ENCODE measurements around the gene ZGPAT. TPM values are rescaled to one million over a fixed set of nuclear protein-coding genes. Genes with fewer than 3 reads are reported as not detected.
A peak's percentile ranks its signal among the peaks of the same experiment; 100 is the strongest.

The ZGPAT gene
- total and polyA plus RNA-seq, 9 of the 15 experiments (the other 6 are each of a cell fraction or from before 2014, with no cell fraction given): 0.14 to 26.6 (median 7.4) TPM

- Histone ChIP-seq H3K36me3 (ENCODE audit: control insufficient read depth, insufficient read depth, low read length) (peaks cover 88% of the 10 kb centered on the region; the same call in 2 of the 3 replicates), H3K79me2 (ENCODE audit: control insufficient read depth, insufficient read depth, low read length) (peaks cover 2% of the 10 kb centered on the region; the same call in 2 of the 3 replicates), H3K9me1 (ENCODE audit: control insufficient read depth, insufficient read depth, low read length) (peaks cover 3% of the 10 kb centered on the region), H4K20me1 (replicated peaks; ENCODE audit: control insufficient read depth, insufficient read depth, low read length) (no peaks in the 10 kb centered on the region), H2AFZ (ENCODE audit: low read depth, low read length) (no peak overlapping the region), H3K9ac (ENCODE audit: insufficient read depth in 1 of 2, low read depth in 2 of 2, low read length in 2 of 2) (no peak overlapping the region; a peak in 1 of 4 replicates), H3K27me3 (ENCODE audit: control insufficient read depth in 2 of 2, insufficient read depth in 2 of 2, low read length in 2 of 2) (no peaks in the 10 kb centered on the region), H3K4me1 (replicated peaks in 1 of 2; ENCODE audit: control insufficient read depth in 2 of 2, insufficient read depth in 2 of 2, low read length in 2 of 2) (peaks cover 0 to 24% of the 10 kb centered on the region in 2 experiments; a peak in 1 of 5 replicates), H3K27ac (ENCODE audit: extremely low read depth, low read depth, low read length) (no peak overlapping the region), H3K9me3 (replicated peaks; ENCODE audit: control insufficient read depth, insufficient read depth, low read depth, low read length) (no peaks in the 10 kb centered on the region), H3K4me3 (no peak overlapping the region), H3K4me2 (ENCODE audit: insufficient read depth, low read length) (no peak overlapping the region)
- POLR2A ChIA-PET: interaction anchor here (0.7 kb wide), 1 partner anchor 18 kb away, joined by 3 read pairs; no protein-coding TSS in a partner anchor
- 88% methylated on average over 11 of the region's 18 CpGs for WGBS (ENCODE audit: insufficient coverage, low coverage, missing lambda C conversion rate)
- in situ Hi-C loops (cut with MboI): no loop called here
- no peak for TF ChIP-seq CSDE1 (IDR thresholded peaks at IDR 0.05)
- peak; percentile 13 for TF ChIP-seq NFYB (IDR thresholded peaks at IDR 0.05; ENCODE audit: extremely low read depth, insufficient read length)
- no peak for TF ChIP-seq PRDM10 (IDR thresholded peaks at IDR 0.05; ENCODE audit: partially characterized antibody)
- no peak for TF ChIP-seq CREM (IDR thresholded peaks at IDR 0.05; ENCODE audit: low read depth)
- no peak for TF ChIP-seq NCOA1 (IDR thresholded peaks at IDR 0.05; ENCODE audit: low read depth)
- TF ChIP-seq MEF2A (IDR thresholded peaks at IDR 0.05; ENCODE audit: control insufficient read depth, low read depth, low read length): no peak
- no peak for TF ChIP-seq MITF (IDR thresholded peaks at IDR 0.05)
- no peak for TF ChIP-seq ESRRA (IDR thresholded peaks at IDR 0.05; ENCODE audit: borderline replicate concordance, low read depth)
- TF ChIP-seq ZBTB11 (CRISPR knock-in tag; IDR thresholded peaks at IDR 0.05): peak in 1 of 3 experiments; percentile 94; a peak in 2 of 6 replicates
- TF ChIP-seq NRF1 (conservative IDR thresholded peaks at IDR 0.05 in 1 of 2, IDR thresholded peaks at IDR 0.05 in 1 of 2): no peak
- CTCF ChIA-PET (ENCODE audit: low intra/inter-chr PET ratio): no interaction called here
- ATAC-seq (no peak), DNase-seq (ENCODE audit: extremely low read depth in 1 of 4, low spot score in 3 of 4) (peak in 1 of 4 experiments; percentile 43), FAIRE-seq (no peak)
- intact Hi-C loops (cut with micrococcal nuclease): no loop called here
- no TSS peak for BruUV-seq (replicated peaks)
These were observed 42.8 kb upstream of the ZGPAT start for GRCh38 chr20:63664861-63665594.
